NCI-H187 (cell line): ENCODE results near the gene BMI1.

Experiments
- DNase-seq, 2 experiments: peaks; one replicate each; lab custom pipeline; 2025; lab: John Stamatoyannopoulos, UW

Gene BMI1

GRCh38 chr10:22319980-22320558 is 830 bp upstream of the BMI1 start:
- no peak for DNase-seq

- no peak for DNase-seq
These were observed 441 bp downstream of the BMI1 start for GRCh38 chr10:22321156-22321923.

DNA sequence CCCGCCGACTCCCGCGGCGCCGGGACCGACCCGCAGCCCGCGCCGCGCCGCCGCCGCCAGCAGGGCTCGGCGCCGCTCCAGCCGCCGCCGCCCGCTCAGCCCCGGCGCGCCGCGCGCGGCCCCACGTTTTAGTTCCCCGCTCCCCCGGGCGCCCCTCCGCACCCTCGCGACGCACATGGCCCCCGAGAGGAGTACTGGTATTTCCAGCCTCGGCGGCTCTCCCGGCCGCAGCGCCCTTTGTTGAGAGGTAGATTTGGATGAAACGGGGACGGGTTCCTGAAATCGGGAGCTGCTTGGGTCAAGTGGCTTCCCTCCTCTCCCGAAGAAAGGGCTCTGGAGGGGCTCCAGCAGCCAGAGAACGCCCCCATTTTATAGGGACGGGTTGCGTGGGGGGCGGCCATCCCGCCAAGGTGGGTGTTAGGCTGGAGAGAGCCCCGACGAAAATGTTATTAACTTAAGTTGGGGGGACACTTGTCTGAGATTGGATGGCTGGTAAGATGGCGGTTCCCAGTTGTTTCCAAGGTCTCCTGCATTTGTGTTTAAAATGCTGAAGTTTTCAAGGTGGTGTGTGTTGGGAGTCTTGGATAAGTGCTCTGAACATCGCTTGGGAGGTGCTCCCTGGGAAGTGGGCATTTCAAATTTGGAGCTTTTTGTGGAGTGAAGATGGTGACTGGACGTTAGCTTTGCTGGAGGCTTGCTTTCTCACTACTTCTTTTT is 1.2 kb downstream of the BMI1 start:
- DNase-seq, result no peak

DNA sequence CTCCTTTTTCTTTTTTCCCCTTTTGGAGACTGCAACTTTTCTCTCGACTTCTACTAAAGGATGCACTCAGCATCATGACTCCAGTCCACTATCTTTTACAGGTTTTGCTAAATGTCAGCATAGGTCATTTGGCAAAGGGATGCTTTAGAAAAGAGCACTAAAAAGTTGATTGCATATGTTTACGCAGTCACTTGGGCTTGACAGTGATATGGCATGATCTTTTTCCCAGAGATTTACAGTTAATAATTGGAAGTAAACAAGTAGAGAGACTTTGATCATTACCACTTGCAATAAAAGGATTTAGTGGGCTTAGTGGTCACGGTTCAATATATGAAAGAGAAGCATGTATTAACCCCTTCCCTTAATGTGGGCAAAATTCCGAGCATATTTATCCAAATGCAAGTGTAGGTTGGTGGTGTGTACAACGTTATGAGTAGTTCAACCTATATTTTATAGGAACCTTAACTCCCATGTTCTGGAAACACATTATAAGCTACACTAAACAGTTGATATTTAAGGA is 1.8 kb downstream of the BMI1 start:
- DNase-seq, result no peak

- DNase-seq, result no peak
These were observed 2.8 kb downstream of the BMI1 start for GRCh38 chr10:22323538-22324305.

DNA sequence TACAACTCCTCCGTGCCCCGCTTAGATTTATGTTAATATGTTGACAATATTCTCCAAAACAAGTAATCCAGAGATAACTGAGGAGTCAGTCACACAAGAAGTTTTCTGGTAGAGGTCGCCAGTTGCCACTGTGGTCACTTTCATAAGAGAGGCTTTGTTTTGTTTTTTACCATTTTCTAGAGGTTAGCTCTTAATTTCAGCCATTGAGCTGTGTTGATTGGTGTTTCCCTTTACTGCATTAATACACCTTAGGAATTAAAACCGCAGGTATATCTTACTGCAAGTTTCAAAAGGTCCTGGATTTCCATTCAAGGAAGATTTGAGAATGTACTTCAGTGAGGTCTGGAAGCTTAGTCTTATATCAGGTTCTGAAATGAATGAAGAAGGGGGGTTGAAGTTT is 3.5 kb downstream of the BMI1 start:
- no peak for DNase-seq

- DNase-seq, result no peak
These were observed 4.0 kb downstream of the BMI1 start for GRCh38 chr10:22324893-22325271.

DNA sequence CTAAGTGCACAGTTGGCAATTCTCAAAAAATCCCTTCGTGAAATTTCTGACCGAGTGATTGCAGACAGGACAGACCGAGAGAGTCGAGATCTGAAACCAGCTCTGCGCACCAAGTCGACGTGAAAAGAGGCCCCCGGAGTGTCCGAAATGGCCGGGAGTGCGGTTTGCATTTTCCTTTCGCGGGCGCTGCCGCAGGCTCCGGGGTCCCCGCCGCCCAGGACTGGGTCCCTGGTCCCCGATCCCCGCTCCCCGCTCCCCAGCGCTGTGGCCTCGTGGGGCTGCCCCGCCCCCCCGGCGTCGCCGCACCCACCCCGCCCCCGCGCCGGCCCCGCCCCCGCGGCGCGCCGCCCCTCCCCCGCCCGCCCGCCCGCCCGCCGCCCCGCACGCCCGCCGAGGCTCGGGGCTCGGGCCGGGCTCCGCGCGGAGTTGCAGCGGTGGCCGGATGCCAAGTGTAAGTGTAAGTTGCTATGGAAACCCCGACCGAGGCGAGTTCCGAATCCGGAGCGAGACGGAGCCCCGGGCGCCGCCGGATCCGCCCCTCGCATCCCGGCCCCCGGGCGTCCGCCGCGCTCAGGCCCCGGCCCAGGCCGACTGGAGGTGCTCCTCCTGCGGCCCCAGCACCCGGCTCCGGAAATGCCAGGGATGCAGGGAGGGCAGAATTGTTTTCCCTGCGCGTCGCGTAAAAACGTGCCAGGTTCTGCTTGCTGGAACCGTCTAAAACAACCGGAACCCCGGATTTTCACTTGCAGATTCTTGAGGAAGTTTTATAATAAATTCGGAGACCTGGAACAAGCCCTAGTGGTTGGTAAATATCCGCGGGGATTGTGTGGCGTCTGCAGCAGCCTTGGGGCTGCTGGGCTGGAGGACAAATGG is 4.6 kb downstream of the BMI1 start:
- peak in 1 of 2 experiments; percentile 26 for DNase-seq

GRCh38 chr10:22326145-22326702 is 5.3 kb downstream of the BMI1 start:
- DNase-seq, result no peak

GRCh38 chr10:22329150-22329549 is 8.3 kb downstream of the BMI1 start:
- DNase-seq, result no peak

GRCh38 chr10:22332116-22332692 is 11.3 kb downstream of the BMI1 start:
- DNase-seq, result no peak

DNA sequence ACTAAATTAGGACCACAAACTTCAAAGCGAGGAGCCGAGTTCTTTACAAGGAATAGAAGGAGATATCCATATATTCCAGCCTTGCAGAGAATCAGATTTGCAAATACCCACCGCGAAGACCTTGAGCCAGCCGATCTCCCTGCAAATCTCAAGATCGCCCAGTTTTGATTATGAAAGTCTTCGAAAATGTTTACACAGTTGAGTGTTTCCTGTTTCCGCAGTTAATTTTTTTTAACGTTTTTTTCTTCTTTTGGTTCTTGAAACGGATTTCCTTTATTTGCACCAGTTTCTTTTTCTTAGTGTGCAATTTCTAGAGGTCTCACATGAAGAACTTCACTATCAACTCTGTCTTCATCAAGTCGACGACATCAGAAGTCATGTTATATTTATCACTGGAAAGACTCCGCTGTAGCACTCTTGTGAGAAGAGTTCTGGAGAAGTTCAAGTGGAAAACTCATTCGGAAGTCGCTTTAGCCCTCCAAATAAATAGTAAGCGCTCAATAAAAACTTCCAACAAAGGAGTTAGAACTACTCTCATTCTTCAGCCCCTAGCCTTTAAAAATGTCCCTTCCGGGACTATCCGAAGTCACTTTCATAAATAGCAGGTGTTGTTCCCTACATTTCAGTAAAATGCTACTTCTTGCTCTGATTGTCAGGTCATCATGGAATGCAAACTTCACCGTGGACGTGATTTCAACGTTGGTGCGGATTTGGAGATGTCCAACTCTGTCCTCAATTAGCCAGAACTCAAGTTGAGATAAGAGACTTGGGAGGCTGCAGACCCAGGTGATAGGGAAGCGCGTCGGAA is 12.5 kb downstream of the BMI1 start:
- DNase-seq, result no peak

- no peak for DNase-seq
These were observed 13.0 kb downstream of the BMI1 start for GRCh38 chr10:22333975-22334282.

DNA sequence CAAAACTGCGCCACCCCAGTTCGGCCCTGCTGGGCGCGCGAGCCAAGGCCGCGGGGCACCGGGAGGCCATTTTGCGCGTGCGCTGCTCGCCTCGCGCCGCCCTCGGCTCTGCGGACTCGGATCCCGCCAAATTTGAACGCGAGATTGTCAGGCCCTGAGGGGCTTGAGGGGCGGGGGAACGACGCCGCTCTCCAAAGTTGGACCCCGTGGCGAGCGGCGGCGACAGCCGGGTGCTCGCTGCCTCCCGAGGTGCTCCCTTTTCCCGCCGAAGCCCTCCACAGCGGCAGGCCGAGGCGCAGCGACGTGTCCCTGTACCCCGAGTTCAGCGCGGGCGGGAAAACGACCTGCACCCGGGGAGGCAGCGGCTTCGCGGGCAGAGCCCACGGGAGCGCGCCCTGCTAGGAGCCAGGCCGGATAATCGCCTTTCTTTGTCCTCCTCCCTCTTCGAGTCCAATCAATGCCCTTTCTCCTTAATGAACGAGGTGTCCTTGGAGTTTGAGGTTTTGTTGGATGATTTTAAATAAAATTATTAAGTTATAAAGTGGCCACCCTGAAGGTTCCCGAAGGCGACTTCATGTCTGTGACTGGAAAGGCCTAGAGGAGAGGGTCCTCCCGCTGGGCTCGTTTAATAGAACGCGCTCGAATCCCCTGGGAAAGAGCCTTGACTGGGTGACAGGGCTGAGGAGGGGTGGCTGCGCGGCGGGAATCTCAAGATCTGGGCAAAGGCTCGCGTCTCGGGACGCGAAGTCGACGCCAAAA is 13.7 kb downstream of the BMI1 start:
- no peak for DNase-seq

DNA sequence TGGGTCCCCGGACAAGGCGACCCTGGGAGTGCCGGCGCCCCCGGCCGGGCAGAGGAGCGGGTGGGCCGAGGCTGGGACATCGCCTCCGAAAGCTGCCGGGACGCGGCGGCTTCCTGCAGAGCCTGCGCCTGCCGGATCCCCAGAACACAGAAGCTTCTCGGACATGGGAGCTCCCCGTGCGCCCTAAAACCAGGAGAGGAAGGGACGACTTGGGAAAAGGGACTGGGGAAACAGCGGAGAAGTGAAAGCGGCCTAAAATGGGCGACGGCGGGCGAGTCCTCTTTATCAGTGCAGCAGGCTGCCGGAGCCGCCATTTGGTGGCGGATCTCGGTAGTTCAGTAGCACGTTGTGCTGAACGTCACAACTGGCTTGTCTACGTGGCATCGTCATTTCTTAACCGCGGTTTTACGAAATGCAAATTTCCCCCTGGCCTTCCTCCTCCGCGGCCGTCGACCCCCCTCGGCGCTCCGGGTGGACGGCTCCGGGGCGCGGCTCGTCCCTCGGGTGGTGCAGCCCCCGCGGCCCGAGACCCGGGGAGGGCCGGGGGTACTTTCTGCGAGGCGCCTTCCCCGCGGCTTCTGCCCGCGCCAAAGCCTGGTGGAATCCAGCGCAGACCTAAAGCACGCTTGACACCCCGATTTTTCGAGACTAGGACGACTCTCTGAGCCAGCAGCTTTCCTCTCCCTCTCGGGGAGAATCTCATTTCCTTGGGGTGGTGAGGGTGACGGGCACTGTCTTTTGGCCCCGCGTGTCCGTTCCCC is 14.5 kb downstream of the BMI1 start:
- no peak for DNase-seq

- DNase-seq, result no peak
These were observed 17.4 kb downstream of the BMI1 start for GRCh38 chr10:22338185-22338900.

- DNase-seq, result no peak
These were observed 18.0 kb downstream of the BMI1 start for GRCh38 chr10:22338931-22339330.
